Measurements from ENCODE around the gene KCTD2. TPM values are rescaled to one million over a fixed set of nuclear protein-coding genes. Genes with fewer than 3 reads are reported as not detected.

The KCTD2 gene
- total RNA-seq, 2 experiments from 2014 or later: 20.6 to 23.3 TPM

GRCh38 chr17:75090871-75091854 is 44.1 kb downstream of the KCTD2 start:
- Mint-ChIP-seq H3K9me3 (no peaks in the 10 kb centered on the region), H3K27me3 (no peaks in the 10 kb centered on the region), H3K4me1 (ENCODE audit: low read depth) (peaks cover 29% of the 10 kb centered on the region), H3K27ac (no peak overlapping the region), H3K36me3 (no peaks in the 10 kb centered on the region), H3K4me3 (no peak overlapping the region)
- intact Hi-C loops (cut with micrococcal nuclease): no loop called here
- CTCF ChIA-PET: interaction anchor here (0.6 to 1.3 kb wide), 3 partner anchors 15 to 188 kb away, joined by 3 to 5 read pairs (median 4); no protein-coding TSS in a partner anchor
- DNase-seq: no peak
- POLR2A ChIA-PET: interaction anchor here (0.6 kb wide), 1 partner anchor 912 kb away, joined by 3 read pairs; no protein-coding TSS in a partner anchor

GRCh38 chr17:75091855-75092327 is 44.9 kb downstream of the KCTD2 start:
- Mint-ChIP-seq H3K9me3 (no peaks in the 10 kb centered on the region), H3K27ac (no peak overlapping the region), H3K36me3 (no peaks in the 10 kb centered on the region), H3K4me3 (no peak overlapping the region), H3K4me1 (ENCODE audit: low read depth) (peaks cover 24% of the 10 kb centered on the region), H3K27me3 (no peaks in the 10 kb centered on the region)
- intact Hi-C loops (cut with micrococcal nuclease): no loop called here
- ChIA-PET POLR2A (no interaction called here), CTCF (interaction anchor here (1.3 kb wide), 1 partner anchor 22 kb away, joined by 5 read pairs; no protein-coding TSS in a partner anchor)
- DNase-seq: no peak

- no peaks in the 10 kb centered on the region for H3K9me3 Mint-ChIP-seq
- H3K4me3 Mint-ChIP-seq: no peak overlapping the region
- POLR2A ChIA-PET: no interaction called here
- intact Hi-C loops (cut with micrococcal nuclease): no loop called here
- CTCF ChIA-PET: interaction anchor here (0.7 kb wide), 1 partner anchor 10 kb away, joined by 4 read pairs; no protein-coding TSS in a partner anchor
- peaks cover 14% of the 10 kb centered on the region for H3K4me1 Mint-ChIP-seq (ENCODE audit: low read depth)
- no peak overlapping the region for H3K27ac Mint-ChIP-seq
- H3K27me3 Mint-ChIP-seq: no peaks in the 10 kb centered on the region
- H3K36me3 Mint-ChIP-seq: no peaks in the 10 kb centered on the region
- DNase-seq: no peak
Observed at GRCh38 chr17:75093548-75094158, 46.6 kb downstream of the KCTD2 start.

GRCh38 chr17:75094871-75095399 is 47.9 kb downstream of the KCTD2 start:
- Mint-ChIP-seq H3K36me3 (no peaks in the 10 kb centered on the region), H3K4me3 (no peak overlapping the region), H3K27ac (no peak overlapping the region), H3K9me3 (no peaks in the 10 kb centered on the region), H3K27me3 (no peaks in the 10 kb centered on the region), H3K4me1 (ENCODE audit: low read depth) (peaks cover 3% of the 10 kb centered on the region)
- no peak for DNase-seq
- ChIA-PET POLR2A (interaction anchor here (0.7 kb wide), 1 partner anchor 148 kb away, joined by 3 read pairs; no protein-coding TSS in a partner anchor), CTCF (interaction anchor here (0.6 to 1.5 kb wide), 4 partner anchors 9 to 107 kb away, joined by 3 to 5 read pairs (median 5); no protein-coding TSS in a partner anchor)
- intact Hi-C loops (cut with micrococcal nuclease): no loop called here

- H3K27me3 Mint-ChIP-seq: no peaks in the 10 kb centered on the region
- intact Hi-C loops (cut with micrococcal nuclease): no loop called here
- no peak for DNase-seq
- no peak overlapping the region for H3K4me3 Mint-ChIP-seq
- CTCF ChIA-PET: interaction anchor here (1.0 to 1.5 kb wide), 2 partner anchors 10 kb away, joined by 3 to 5 read pairs; no protein-coding TSS in a partner anchor
- H3K9me3 Mint-ChIP-seq: no peaks in the 10 kb centered on the region
- no peaks in the 10 kb centered on the region for H3K36me3 Mint-ChIP-seq
- no peak overlapping the region for H3K27ac Mint-ChIP-seq
- H3K4me1 Mint-ChIP-seq (ENCODE audit: low read depth): no peaks in the 10 kb centered on the region
- POLR2A ChIA-PET: no interaction called here
Observed at GRCh38 chr17:75096082-75096625, 49.1 kb downstream of the KCTD2 start.

GRCh38 chr17:75097865-75098264 is 50.8 kb downstream of the KCTD2 start:
- DNase-seq: no peak
- no peaks in the 10 kb centered on the region for H3K4me1 Mint-ChIP-seq (ENCODE audit: low read depth)
- H3K9me3 Mint-ChIP-seq: no peaks in the 10 kb centered on the region
- no peaks in the 10 kb centered on the region for H3K36me3 Mint-ChIP-seq
- CTCF ChIA-PET: no interaction called here
- H3K4me3 Mint-ChIP-seq: no peak overlapping the region
- H3K27ac Mint-ChIP-seq: no peak overlapping the region
- POLR2A ChIA-PET: no interaction called here
- intact Hi-C loops (cut with micrococcal nuclease): no loop called here
- no peaks in the 10 kb centered on the region for H3K27me3 Mint-ChIP-seq

DNA sequence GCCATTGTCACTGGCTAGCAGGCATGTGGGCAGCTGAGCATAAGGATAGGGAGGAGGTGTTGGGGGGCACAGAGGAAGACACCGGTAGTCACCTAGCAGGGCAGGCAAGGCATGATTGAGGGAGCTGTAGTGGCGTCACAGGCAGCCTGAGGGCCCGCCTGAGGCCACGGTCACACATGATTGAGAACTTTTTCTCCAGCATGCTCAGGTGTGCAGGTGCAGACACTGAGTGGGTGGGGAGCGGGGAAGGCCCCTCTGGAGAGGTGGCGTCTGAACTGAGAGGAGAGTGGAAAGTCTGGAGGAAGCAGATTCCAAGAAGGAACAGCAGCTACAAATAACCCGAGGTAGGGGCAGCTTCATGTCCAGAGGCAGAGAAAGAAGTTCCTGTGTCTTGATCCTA is 51.8 kb downstream of the KCTD2 start:
- ChIA-PET CTCF (no interaction called here), POLR2A (interaction anchor here (1.1 kb wide), 1 partner anchor 11 kb away, joined by 3 read pairs; the partner anchor contains the start of gene ARMC7)
- Mint-ChIP-seq H3K27ac (no peak overlapping the region), H3K36me3 (no peaks in the 10 kb centered on the region), H3K4me3 (no peak overlapping the region), H3K9me3 (no peaks in the 10 kb centered on the region), H3K4me1 (ENCODE audit: low read depth) (no peaks in the 10 kb centered on the region), H3K27me3 (no peaks in the 10 kb centered on the region)
- DNase-seq: no peak
- intact Hi-C loops (cut with micrococcal nuclease): no loop called here

DNA sequence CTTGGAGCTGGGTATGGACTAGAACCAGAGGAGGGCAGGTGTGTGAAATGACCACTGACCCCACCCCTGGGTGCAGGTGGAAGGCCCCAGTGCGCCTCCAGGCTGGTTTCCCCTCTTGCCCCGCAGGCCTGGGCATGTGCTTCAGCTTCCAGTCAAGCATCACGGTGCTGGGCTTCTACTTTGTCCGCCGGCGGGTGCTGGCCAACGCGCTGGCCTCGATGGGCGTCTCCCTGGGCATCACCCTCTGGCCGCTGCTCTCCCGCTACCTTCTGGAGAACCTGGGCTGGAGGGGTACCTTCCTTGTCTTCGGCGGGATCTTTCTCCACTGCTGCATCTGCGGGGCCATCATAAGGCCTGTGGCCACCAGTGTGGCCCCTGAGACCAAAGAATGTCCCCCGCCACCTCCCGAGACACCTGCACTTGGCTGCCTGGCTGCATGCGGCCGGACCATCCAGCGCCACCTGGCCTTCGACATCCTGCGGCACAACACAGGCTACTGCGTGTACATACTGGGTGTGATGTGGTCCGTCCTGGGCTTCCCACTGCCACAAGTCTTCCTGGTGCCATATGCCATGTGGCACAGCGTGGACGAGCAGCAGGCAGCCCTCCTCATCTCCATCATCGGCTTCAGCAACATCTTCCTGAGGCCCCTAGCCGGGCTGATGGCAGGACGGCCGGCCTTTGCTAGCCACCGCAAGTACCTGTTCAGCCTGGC is 53.0 kb downstream of the KCTD2 start:
- H3K9me3 Mint-ChIP-seq: no peaks in the 10 kb centered on the region
- H3K4me1 Mint-ChIP-seq (ENCODE audit: low read depth): no peaks in the 10 kb centered on the region
- no peak overlapping the region for H3K27ac Mint-ChIP-seq
- no peaks in the 10 kb centered on the region for H3K36me3 Mint-ChIP-seq
- no peak for DNase-seq
- POLR2A ChIA-PET: interaction anchor here (1.1 kb wide), 1 partner anchor 10 kb away, joined by 3 read pairs; the partner anchor contains the start of gene ARMC7
- no peaks in the 10 kb centered on the region for H3K27me3 Mint-ChIP-seq
- H3K4me3 Mint-ChIP-seq: no peak overlapping the region
- intact Hi-C loops (cut with micrococcal nuclease): no loop called here
- CTCF ChIA-PET: no interaction called here

DNA sequence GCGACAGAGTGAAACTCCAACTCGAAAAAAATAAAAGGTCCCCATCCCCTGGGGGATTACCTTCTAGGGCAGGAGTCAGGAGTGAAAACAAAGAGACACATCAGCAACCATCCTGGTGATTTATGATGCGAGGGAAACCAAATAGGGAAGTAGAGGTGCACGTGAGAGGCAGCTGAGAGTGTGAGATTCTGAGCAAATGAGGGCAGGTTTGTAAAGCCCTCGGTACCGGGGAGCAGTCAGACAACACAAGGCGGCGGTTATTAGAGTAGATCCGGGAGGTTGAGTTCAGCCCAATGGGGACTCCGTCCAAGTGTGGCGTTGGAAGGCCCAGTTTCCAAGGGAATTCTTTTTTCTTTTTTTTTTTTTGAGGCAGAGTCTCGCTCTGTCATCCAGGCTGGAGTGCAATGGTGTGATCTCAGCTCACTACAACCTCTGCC is 55.4 kb downstream of the KCTD2 start:
- no peak overlapping the region for H3K4me3 Mint-ChIP-seq
- CTCF ChIA-PET: interaction anchor here (0.9 to 1.1 kb wide), 2 partner anchors 12 to 91 kb away, joined by 5 read pairs; no protein-coding TSS in a partner anchor
- H3K4me1 Mint-ChIP-seq (ENCODE audit: low read depth): no peaks in the 10 kb centered on the region
- intact Hi-C loops (cut with micrococcal nuclease): no loop called here
- POLR2A ChIA-PET: no interaction called here
- DNase-seq: no peak
- no peaks in the 10 kb centered on the region for H3K27me3 Mint-ChIP-seq
- H3K9me3 Mint-ChIP-seq: no peaks in the 10 kb centered on the region
- H3K36me3 Mint-ChIP-seq: no peaks in the 10 kb centered on the region
- H3K27ac Mint-ChIP-seq: no peak overlapping the region

- DNase-seq: no peak
- intact Hi-C loops (cut with micrococcal nuclease): no loop called here
- ChIA-PET CTCF (interaction anchor here (0.7 to 4.0 kb wide), 6 partner anchors 9 to 143 kb away, joined by 4 to 24 read pairs (median 6); no protein-coding TSS in a partner anchor), POLR2A (no interaction called here)
- Mint-ChIP-seq H3K9me3 (no peaks in the 10 kb centered on the region), H3K27ac (no peak overlapping the region), H3K4me1 (ENCODE audit: low read depth) (peaks cover 4% of the 10 kb centered on the region), H3K27me3 (no peaks in the 10 kb centered on the region), H3K36me3 (no peaks in the 10 kb centered on the region), H3K4me3 (no peak overlapping the region)
Observed at GRCh38 chr17:75103601-75104554, 56.9 kb downstream of the KCTD2 start.

Measured in activated CD4-positive, alpha-beta memory T cell treated with anti-CD3 and anti-CD28 coated beads for 36 hours (primary cell).